A549 (cell line): Measurements from ENCODE around the gene VIPR2.

Experiments used
- CBX8 ChIP-seq: fragments of 200-600 bp; sonication (generic); IDR thresholded peaks from 2 replicates; pipeline ENCODE4 v1.6.1; 2016
- CTCF ChIP-seq: fragments of >200 bp; sonication (Bioruptor Twin); formaldehyde crosslinking; IDR thresholded peaks from 3 replicates; pipeline ENCODE4 v1.5.1; 2016
- RCOR1 ChIP-seq: fragments of 150-350 bp; IDR thresholded peaks from 2 replicates; pipeline ENCODE4 v1.6.1; 2014; ENCODE audit warnings: antibody characterized with exemption, low read length, low read depth

- TF ChIP-seq RCOR1 (no peak), CBX8 (no peak), CTCF (no peak)
Measured at GRCh38 chr7:159098424-159098786, 46.3 kb downstream of the VIPR2 start.
